Stimulated activated CD4-positive, alpha-beta T cell treated with anti-CD3 and anti-CD28 coated beads, TNF-alpha, amount 100 ng/mL, for 24 hours (primary cell): Measurements from ENCODE around the gene ZW10.

Experiments used
- DNase-seq, 3 experiments: peaks; one replicate each; pipeline ENCODE4 v3.0.0-alpha.2; 2020; ENCODE audit warnings: low read depth in 3 of 3

ZW10 gene

GRCh38 chr11:113698515-113698914 lies 75.0 kb downstream of the ZW10 start:
- no peak for DNase-seq

- no peak for DNase-seq
These were observed 75.6 kb downstream of the ZW10 start for GRCh38 chr11:113697756-113698407.

- no peak for DNase-seq
These were observed 76.4 kb downstream of the ZW10 start for GRCh38 chr11:113697111-113697510.

GRCh38 chr11:113695207-113695606 lies 78.3 kb downstream of the ZW10 start:
- DNase-seq = no peak

GRCh38 chr11:113694390-113694789 lies 79.1 kb downstream of the ZW10 start:
- DNase-seq = no peak

GRCh38 chr11:113693030-113693429 lies 80.5 kb downstream of the ZW10 start:
- DNase-seq = no peak

GRCh38 chr11:113690619-113691569 lies 82.6 kb downstream of the ZW10 start:
- DNase-seq = no peak

GRCh38 chr11:113689768-113690618 lies 83.5 kb downstream of the ZW10 start:
- no peak for DNase-seq

- no peak for DNase-seq
These were observed 87.7 kb downstream of the ZW10 start for GRCh38 chr11:113685654-113686359.

GRCh38 chr11:113684496-113684895 lies 89.0 kb downstream of the ZW10 start:
- DNase-seq = no peak

- no peak for DNase-seq
These were observed 89.9 kb downstream of the ZW10 start for GRCh38 chr11:113683481-113684046.
